MCF 10A (cell line): Measurements from ENCODE around the gene PLAC8L1. TPM values are rescaled to one million over a fixed set of nuclear protein-coding genes. Genes with fewer than 3 reads are reported as not detected.

Source experiments
- BruUV-seq: library from RNA; stranded (reverse); fragments of 400-500 nt; replicated peaks from 2 replicates; lab custom pipeline; 2021; lab: Mats Ljungman, UMichigan
- CTCF ChIA-PET: fragments of 300-600 bp; sonication (Branson Sonifier 250); formaldehyde crosslinking; extraction: SDS; loops from one replicate; lab custom pipeline; 2021; ENCODE audit warnings: antibody characterized with exemption, inconsistent platforms; lab: Yijun Ruan, JAX
- POLR2A ChIA-PET: fragments of 300-600, 350-650 bp; sonication (Branson Sonifier 250); formaldehyde crosslinking; extraction: SDS; loops from one replicate; lab custom pipeline; 2020; ENCODE audit warnings: antibody characterized with exemption, inconsistent platforms; lab: Yijun Ruan, JAX
- DNase-seq: peaks from one replicate; pipeline ENCODE4 v3.0.0-alpha.2; 2018; ENCODE audit not compliant: unreplicated experiment
- H3K27ac Mint-ChIP-seq: one replicate; pipeline ENCODE4 v1.8.0; 2022; ENCODE audit warnings: mild to moderate bottlenecking, low read depth, mixed read lengths; ENCODE audit not compliant: unreplicated experiment
- H3K27me3 Mint-ChIP-seq: one replicate; pipeline ENCODE4 v1.8.0; 2022; ENCODE audit warnings: mixed read lengths; ENCODE audit not compliant: insufficient read depth, unreplicated experiment
- H3K36me3 Mint-ChIP-seq: one replicate; pipeline ENCODE4 v1.8.0; 2022; ENCODE audit warnings: mild to moderate bottlenecking, moderate library complexity, mixed read lengths; ENCODE audit not compliant: insufficient read depth, unreplicated experiment
- H3K4me1 Mint-ChIP-seq: one replicate; pipeline ENCODE4 v1.8.0; 2022; ENCODE audit warnings: mixed read lengths; ENCODE audit not compliant: insufficient read depth, unreplicated experiment
- H3K4me3 Mint-ChIP-seq: one replicate; pipeline ENCODE4 v1.8.0; 2022; ENCODE audit warnings: mild to moderate bottlenecking, moderate library complexity, mixed read lengths; ENCODE audit not compliant: unreplicated experiment
- H3K9me3 Mint-ChIP-seq: one replicate; pipeline ENCODE4 v1.8.0; 2022; ENCODE audit warnings: mixed read lengths; ENCODE audit not compliant: unreplicated experiment
- intact Hi-C: fragments of 100-400 bp; cut with micrococcal nuclease; formaldehyde crosslinking; loops from 2 replicates; pipeline ENCODE4 v1.14.1; 2022
- total RNA-seq: library from RNA; stranded (reverse); gene quantifications from 2 replicates; pipeline ENCODE4 v1.2.3, GENCODE V29; 2022
- TF ChIP-seq, protein P1 (sequence below): fragments of 200-600 bp; IDR thresholded peaks from one replicate; pipeline ENCODE4 v1.8.0; 2022; ENCODE audit warnings: antibody characterized with exemption, mild to moderate bottlenecking; ENCODE audit not compliant: unreplicated experiment

Gene PLAC8L1
- total RNA-seq, 1 experiment from 2014 or later = 2.5 TPM

DNA sequence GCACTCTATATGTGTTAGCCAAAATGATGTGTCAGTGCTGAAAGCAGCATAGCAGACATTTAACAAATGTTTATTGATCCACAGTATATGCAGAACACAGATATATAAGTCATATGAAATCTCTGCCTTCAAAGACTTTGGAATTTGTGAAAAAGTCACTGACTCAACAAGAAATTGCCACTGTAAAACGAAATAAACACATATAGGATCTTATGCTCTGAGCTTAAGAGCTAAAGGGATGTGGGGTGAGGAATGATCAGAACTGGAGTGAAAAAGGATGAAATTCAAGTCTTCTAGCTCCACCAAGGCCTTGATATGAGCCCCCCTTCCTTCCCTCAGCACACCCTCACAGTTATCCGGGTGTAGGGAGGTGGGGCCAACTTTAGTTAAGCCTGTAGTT lies 49.9 kb downstream of the PLAC8L1 start:
- BruUV-seq = no TSS peak
- no peak for DNase-seq
- POLR2A ChIA-PET = interaction anchor here (1.0 to 1.2 kb wide), 2 partner anchors 9 to 119 kb away, joined by 3 to 4 read pairs; partner anchors contain the start of gene SH3RF2
- no peak overlapping the region for H3K27ac Mint-ChIP-seq
- H3K36me3 Mint-ChIP-seq = peaks cover 56% of the 10 kb centered on the region
- TF ChIP-seq, protein P1, sequence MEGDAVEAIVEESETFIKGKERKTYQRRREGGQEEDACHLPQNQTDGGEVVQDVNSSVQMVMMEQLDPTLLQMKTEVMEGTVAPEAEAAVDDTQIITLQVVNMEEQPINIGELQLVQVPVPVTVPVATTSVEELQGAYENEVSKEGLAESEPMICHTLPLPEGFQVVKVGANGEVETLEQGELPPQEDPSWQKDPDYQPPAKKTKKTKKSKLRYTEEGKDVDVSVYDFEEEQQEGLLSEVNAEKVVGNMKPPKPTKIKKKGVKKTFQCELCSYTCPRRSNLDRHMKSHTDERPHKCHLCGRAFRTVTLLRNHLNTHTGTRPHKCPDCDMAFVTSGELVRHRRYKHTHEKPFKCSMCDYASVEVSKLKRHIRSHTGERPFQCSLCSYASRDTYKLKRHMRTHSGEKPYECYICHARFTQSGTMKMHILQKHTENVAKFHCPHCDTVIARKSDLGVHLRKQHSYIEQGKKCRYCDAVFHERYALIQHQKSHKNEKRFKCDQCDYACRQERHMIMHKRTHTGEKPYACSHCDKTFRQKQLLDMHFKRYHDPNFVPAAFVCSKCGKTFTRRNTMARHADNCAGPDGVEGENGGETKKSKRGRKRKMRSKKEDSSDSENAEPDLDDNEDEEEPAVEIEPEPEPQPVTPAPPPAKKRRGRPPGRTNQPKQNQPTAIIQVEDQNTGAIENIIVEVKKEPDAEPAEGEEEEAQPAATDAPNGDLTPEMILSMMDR = no peak
- intact Hi-C loops = no loop called here
- no peaks in the 10 kb centered on the region for H3K9me3 Mint-ChIP-seq
- no peak overlapping the region for H3K4me3 Mint-ChIP-seq
- H3K27me3 Mint-ChIP-seq = no peaks in the 10 kb centered on the region
- CTCF ChIA-PET = interaction anchor here (0.5 to 10.3 kb wide), 7 partner anchors 75 to 1042 kb away, joined by 3 to 144 read pairs (median 3); no protein-coding TSS in a partner anchor
- no peaks in the 10 kb centered on the region for H3K4me1 Mint-ChIP-seq

- ChIA-PET CTCF (interaction anchor here (0.8 to 10.3 kb wide), 10 partner anchors 12 to 373 kb away, joined by 3 to 144 read pairs (median 5); partner anchors contain the start of gene PRELID2), POLR2A (interaction anchor here (0.6 kb wide), 1 partner anchor 117 kb away, joined by 3 read pairs; no protein-coding TSS in a partner anchor)
- Mint-ChIP-seq H3K4me3 (no peak overlapping the region), H3K27ac (no peak overlapping the region), H3K4me1 (peaks cover 15% of the 10 kb centered on the region), H3K9me3 (no peaks in the 10 kb centered on the region), H3K27me3 (no peaks in the 10 kb centered on the region), H3K36me3 (peaks cover 58% of the 10 kb centered on the region)
- TF ChIP-seq, protein P1 = peak; percentile 39
- BruUV-seq = no TSS peak
- intact Hi-C loops = no loop called here
- DNase-seq = peak; percentile 41
These were observed 52.6 kb downstream of the PLAC8L1 start for GRCh38 chr5:146052780-146053179.

DNA sequence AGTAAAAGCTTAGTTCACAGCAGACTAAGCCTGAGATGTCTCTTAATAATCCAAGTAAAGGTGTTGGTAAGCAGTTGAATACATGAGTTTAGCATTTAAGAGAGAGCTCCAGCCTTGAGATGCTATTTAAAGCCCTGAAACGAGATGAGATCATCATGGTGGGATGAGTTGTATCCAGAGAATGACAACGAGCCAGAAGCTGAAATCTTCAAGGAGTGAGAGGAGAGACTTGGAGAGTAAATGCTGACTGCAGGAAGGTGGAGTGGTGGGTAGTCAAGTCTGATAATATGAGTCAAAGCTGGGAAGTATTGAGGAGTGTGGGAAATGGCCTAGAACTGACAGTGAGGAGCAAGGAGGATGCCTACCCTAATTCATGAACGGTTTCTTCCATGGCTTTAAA lies 53.7 kb downstream of the PLAC8L1 start:
- Mint-ChIP-seq H3K9me3 (no peaks in the 10 kb centered on the region), H3K4me3 (no peak overlapping the region), H3K4me1 (peaks cover 24% of the 10 kb centered on the region), H3K36me3 (peaks cover 59% of the 10 kb centered on the region), H3K27me3 (no peaks in the 10 kb centered on the region), H3K27ac (no peak overlapping the region)
- TF ChIP-seq, protein P1 = no peak
- DNase-seq = no peak
- ChIA-PET POLR2A (interaction anchor here (0.5 to 1.0 kb wide), 4 partner anchors 11 to 1695 kb away, joined by 3 to 4 read pairs (median 3); no protein-coding TSS in a partner anchor), CTCF (interaction anchor here (0.6 to 10.3 kb wide), 16 partner anchors 11 to 1847 kb away, joined by 3 to 144 read pairs (median 4); partner anchors contain the start of gene PRELID2)
- intact Hi-C loops = no loop called here
- BruUV-seq = no TSS peak

GRCh38 chr5:146050086-146050485 lies 55.3 kb downstream of the PLAC8L1 start:
- no peaks in the 10 kb centered on the region for H3K27me3 Mint-ChIP-seq
- H3K27ac Mint-ChIP-seq = peak overlapping the region; percentile 4
- H3K4me3 Mint-ChIP-seq = no peak overlapping the region
- TF ChIP-seq, protein P1 = no peak
- peaks cover 24% of the 10 kb centered on the region for H3K4me1 Mint-ChIP-seq
- intact Hi-C loops = no loop called here
- no peak for DNase-seq
- H3K9me3 Mint-ChIP-seq = no peaks in the 10 kb centered on the region
- POLR2A ChIA-PET = interaction anchor here (0.8 kb wide), 1 partner anchor 113 kb away, joined by 3 read pairs; no protein-coding TSS in a partner anchor
- no TSS peak for BruUV-seq
- CTCF ChIA-PET = interaction anchor here (0.6 to 10.3 kb wide), 30 partner anchors 9 to 1846 kb away, joined by 3 to 144 read pairs (median 4); partner anchors contain the start of gene PRELID2
- peaks cover 49% of the 10 kb centered on the region for H3K36me3 Mint-ChIP-seq
